ENCODE results near the gene NAMPT. TPM values are rescaled to one million over a fixed set of nuclear protein-coding genes. Genes with fewer than 3 reads are reported as not detected.

NAMPT gene
- total RNA-seq, 1 experiment from 2014 or later = 392 TPM

DNA sequence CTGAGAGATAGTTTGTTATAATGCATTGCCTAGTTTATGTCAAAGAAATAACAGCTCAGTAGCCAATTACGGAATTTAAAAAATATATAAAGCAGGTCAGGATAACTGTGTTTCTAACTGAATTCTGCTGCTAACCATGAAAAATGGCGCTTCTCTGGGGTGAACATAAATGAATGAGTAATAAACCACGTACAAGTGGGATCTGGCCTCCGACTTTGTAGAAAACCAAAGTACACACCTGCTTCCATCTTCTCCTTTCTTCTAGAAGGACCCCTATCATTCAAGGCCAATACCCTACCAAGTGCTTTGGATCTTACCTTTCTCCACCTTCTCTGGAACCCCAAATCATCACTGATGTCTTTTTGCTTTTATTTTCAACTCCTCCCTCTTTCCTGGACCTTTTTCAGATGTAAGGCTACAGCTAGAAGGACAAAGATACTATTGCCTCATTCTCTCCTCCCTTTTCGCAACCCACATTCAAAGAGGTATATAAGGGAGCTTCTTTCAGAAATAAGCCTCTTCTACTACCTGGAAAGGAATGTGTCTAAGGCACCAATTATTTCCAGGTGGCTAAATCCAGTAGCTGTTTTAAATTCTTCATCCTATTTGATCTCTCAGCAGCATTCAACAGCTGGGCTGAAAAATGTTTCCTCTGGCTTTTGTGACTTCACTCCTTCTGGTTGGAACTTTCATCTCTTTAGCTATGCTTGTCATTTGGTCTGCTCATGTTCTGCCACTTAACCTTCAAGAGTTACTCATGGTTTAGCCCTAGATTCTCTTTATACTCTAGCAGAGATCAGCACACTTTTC is 37.7 kb downstream of the NAMPT start:
- Mint-ChIP-seq H3K9me3 (ENCODE audit: unreplicated experiment) (peaks cover 25% of the 10 kb centered on the region), H3K4me1 (ENCODE audit: insufficient read depth, unreplicated experiment) (peaks cover 10% of the 10 kb centered on the region), H3K4me3 (ENCODE audit: unreplicated experiment) (no peak overlapping the region), H3K27me3 (ENCODE audit: insufficient read depth, unreplicated experiment) (no peaks in the 10 kb centered on the region), H3K27ac (ENCODE audit: low read depth, unreplicated experiment) (peak overlapping the region; percentile 2), H3K36me3 (ENCODE audit: insufficient read depth, unreplicated experiment) (peaks cover 70% of the 10 kb centered on the region)
- intact Hi-C loops (cut with micrococcal nuclease) = no loop called here
- ChIA-PET POLR2A (interaction anchor here (0.6 to 1.8 kb wide), 5 partner anchors 15 to 100 kb away, joined by 3 to 10 read pairs (median 3); no protein-coding TSS in a partner anchor), CTCF (interaction anchor here (0.6 to 0.7 kb wide), 2 partner anchors 212 to 296 kb away, joined by 3 to 4 read pairs; no protein-coding TSS in a partner anchor)
- TF ChIP-seq, protein P1, sequence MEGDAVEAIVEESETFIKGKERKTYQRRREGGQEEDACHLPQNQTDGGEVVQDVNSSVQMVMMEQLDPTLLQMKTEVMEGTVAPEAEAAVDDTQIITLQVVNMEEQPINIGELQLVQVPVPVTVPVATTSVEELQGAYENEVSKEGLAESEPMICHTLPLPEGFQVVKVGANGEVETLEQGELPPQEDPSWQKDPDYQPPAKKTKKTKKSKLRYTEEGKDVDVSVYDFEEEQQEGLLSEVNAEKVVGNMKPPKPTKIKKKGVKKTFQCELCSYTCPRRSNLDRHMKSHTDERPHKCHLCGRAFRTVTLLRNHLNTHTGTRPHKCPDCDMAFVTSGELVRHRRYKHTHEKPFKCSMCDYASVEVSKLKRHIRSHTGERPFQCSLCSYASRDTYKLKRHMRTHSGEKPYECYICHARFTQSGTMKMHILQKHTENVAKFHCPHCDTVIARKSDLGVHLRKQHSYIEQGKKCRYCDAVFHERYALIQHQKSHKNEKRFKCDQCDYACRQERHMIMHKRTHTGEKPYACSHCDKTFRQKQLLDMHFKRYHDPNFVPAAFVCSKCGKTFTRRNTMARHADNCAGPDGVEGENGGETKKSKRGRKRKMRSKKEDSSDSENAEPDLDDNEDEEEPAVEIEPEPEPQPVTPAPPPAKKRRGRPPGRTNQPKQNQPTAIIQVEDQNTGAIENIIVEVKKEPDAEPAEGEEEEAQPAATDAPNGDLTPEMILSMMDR (IDR thresholded peaks at IDR 0.05; ENCODE audit: unreplicated experiment) = no peak
- BruUV-seq (replicated peaks) = no TSS peak
- peak; percentile 29 for DNase-seq (ENCODE audit: unreplicated experiment)

DNA sequence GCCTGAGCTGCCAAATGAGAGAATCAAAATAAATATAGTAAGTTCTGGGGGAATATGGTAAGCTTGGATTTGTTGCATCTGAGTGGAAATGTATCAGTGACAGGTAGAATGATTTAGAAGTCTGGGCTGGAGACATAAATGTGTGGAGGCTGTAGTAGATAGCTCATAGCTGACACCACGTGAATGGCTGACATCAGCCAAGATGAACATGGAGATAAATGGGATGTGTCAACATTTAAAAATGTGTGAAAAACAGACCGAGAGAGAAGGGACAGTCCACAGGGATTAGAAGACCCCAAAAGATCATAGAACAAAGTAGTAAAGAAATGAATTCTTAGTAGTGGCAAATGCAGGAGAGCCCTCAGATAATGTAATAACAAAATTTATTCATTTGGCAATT is 40.9 kb downstream of the NAMPT start:
- intact Hi-C loops (cut with micrococcal nuclease) = no loop called here
- Mint-ChIP-seq H3K36me3 (ENCODE audit: insufficient read depth, unreplicated experiment) (peaks cover 53% of the 10 kb centered on the region), H3K27ac (ENCODE audit: low read depth, unreplicated experiment) (peak overlapping the region; percentile 35), H3K27me3 (ENCODE audit: insufficient read depth, unreplicated experiment) (no peaks in the 10 kb centered on the region), H3K9me3 (ENCODE audit: unreplicated experiment) (peaks cover 25% of the 10 kb centered on the region), H3K4me1 (ENCODE audit: insufficient read depth, unreplicated experiment) (peaks cover 15% of the 10 kb centered on the region), H3K4me3 (ENCODE audit: unreplicated experiment) (no peak overlapping the region)
- POLR2A ChIA-PET = interaction anchor here (0.8 to 1.3 kb wide), 2 partner anchors 27 to 217 kb away, joined by 4 to 5 read pairs; no protein-coding TSS in a partner anchor
- TF ChIP-seq, protein P1 (IDR thresholded peaks at IDR 0.05; ENCODE audit: unreplicated experiment) = no peak
- peak; percentile 27 for DNase-seq (ENCODE audit: unreplicated experiment)
- no TSS peak for BruUV-seq (replicated peaks)
- CTCF ChIA-PET = interaction anchor here (0.6 kb wide), 1 partner anchor 67 kb away, joined by 3 read pairs; no protein-coding TSS in a partner anchor

DNA sequence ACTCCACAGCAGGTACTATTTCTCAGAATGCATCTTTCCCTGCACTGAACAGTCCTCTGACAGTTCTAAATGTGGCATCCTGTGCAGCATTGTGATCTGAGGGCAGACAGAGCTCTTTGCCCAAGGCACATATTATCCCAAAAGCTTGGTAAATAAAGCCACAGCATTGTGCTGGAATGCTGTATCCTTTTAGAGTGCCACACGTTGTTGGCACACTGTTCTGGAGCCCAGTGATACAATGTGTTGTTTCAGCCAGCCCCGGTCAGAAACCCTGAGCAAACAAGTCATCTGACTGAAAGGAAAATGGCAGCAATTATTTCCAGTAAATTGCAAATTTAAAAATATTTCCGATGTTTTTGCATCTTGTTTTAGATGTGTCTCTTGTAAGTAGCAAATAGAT is 45.4 kb downstream of the NAMPT start:
- Mint-ChIP-seq H3K9me3 (ENCODE audit: unreplicated experiment) (peaks cover 9% of the 10 kb centered on the region), H3K4me3 (ENCODE audit: unreplicated experiment) (no peak overlapping the region), H3K27ac (ENCODE audit: low read depth, unreplicated experiment) (peak overlapping the region; percentile 39), H3K36me3 (ENCODE audit: insufficient read depth, unreplicated experiment) (peaks cover 31% of the 10 kb centered on the region), H3K27me3 (ENCODE audit: insufficient read depth, unreplicated experiment) (no peaks in the 10 kb centered on the region), H3K4me1 (ENCODE audit: insufficient read depth, unreplicated experiment) (peaks cover 14% of the 10 kb centered on the region)
- POLR2A ChIA-PET = interaction anchor here (0.6 to 1.0 kb wide), 2 partner anchors 22 to 130 kb away, joined by 3 read pairs; no protein-coding TSS in a partner anchor
- intact Hi-C loops (cut with micrococcal nuclease) = no loop called here
- TF ChIP-seq, protein P1 (IDR thresholded peaks at IDR 0.05; ENCODE audit: unreplicated experiment) = no peak
- no TSS peak for BruUV-seq (replicated peaks)
- CTCF ChIA-PET = interaction anchor here (2.2 kb wide), 1 partner anchor 63 kb away, joined by 6 read pairs; no protein-coding TSS in a partner anchor
- peak; percentile 35 for DNase-seq (ENCODE audit: unreplicated experiment)

DNA sequence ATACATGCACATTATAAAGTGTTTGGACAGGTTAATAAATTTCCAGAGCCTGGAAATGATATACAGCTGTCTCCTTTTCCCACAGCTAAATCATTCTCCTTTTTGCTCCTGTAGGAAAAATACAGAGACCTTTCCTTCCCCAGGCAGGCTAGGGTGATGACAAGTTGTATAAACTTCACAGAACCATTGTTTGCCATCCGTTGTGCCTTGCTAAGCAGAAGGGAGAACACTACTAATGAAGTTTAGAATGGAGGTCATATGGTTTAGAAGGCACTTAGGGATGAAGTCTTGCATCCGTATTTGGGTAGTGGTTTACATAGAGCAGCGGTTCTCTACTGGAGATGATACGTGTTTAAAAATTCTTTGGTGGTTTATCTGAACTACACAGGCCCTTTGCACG is 46.0 kb downstream of the NAMPT start:
- H3K4me1 Mint-ChIP-seq (ENCODE audit: insufficient read depth, unreplicated experiment) = peaks cover 8% of the 10 kb centered on the region

More for the DNA sequence above, 46.0 kb downstream of the NAMPT start:
- TF ChIP-seq, protein P1 (IDR thresholded peaks at IDR 0.05; ENCODE audit: unreplicated experiment) = no peak
- intact Hi-C loops (cut with micrococcal nuclease) = no loop called here
- ChIA-PET POLR2A (interaction anchor here (0.6 to 1.0 kb wide), 2 partner anchors 22 to 23 kb away, joined by 3 read pairs; no protein-coding TSS in a partner anchor), CTCF (interaction anchor here (2.2 kb wide), 1 partner anchor 62 kb away, joined by 6 read pairs; no protein-coding TSS in a partner anchor)
- no peak for DNase-seq (ENCODE audit: unreplicated experiment)
- no peak overlapping the region for H3K4me3 Mint-ChIP-seq (ENCODE audit: unreplicated experiment)
- BruUV-seq (replicated peaks) = no TSS peak
- H3K36me3 Mint-ChIP-seq (ENCODE audit: insufficient read depth, unreplicated experiment) = peaks cover 26% of the 10 kb centered on the region
- no peak overlapping the region for H3K27ac Mint-ChIP-seq (ENCODE audit: low read depth, unreplicated experiment)
- no peaks in the 10 kb centered on the region for H3K27me3 Mint-ChIP-seq (ENCODE audit: insufficient read depth, unreplicated experiment)
- peaks cover 3% of the 10 kb centered on the region for H3K9me3 Mint-ChIP-seq (ENCODE audit: unreplicated experiment)

Data from MCF 10A (cell line).